OCI-LY3 (cell line): ENCODE data around the gene MLLT10.

Source experiments
- EZH2phosphoT487 ChIP-seq: fragments of 200-600 bp; shearing (Covaris generic); IDR thresholded peaks from 2 replicates; pipeline ENCODE4 v1.6.1; 2018; ENCODE audit warnings: antibody characterized with exemption, mixed run types, low read depth
- TF ChIP-seq, protein P1 (sequence below): fragments of 200-600, 300-600 bp; sonication (generic); IDR thresholded peaks from 2 replicates; pipeline ENCODE4 v1.5.1; 2014; ENCODE audit warnings: antibody characterized with exemption, low read length, low read depth

- TF ChIP-seq, protein P1, sequence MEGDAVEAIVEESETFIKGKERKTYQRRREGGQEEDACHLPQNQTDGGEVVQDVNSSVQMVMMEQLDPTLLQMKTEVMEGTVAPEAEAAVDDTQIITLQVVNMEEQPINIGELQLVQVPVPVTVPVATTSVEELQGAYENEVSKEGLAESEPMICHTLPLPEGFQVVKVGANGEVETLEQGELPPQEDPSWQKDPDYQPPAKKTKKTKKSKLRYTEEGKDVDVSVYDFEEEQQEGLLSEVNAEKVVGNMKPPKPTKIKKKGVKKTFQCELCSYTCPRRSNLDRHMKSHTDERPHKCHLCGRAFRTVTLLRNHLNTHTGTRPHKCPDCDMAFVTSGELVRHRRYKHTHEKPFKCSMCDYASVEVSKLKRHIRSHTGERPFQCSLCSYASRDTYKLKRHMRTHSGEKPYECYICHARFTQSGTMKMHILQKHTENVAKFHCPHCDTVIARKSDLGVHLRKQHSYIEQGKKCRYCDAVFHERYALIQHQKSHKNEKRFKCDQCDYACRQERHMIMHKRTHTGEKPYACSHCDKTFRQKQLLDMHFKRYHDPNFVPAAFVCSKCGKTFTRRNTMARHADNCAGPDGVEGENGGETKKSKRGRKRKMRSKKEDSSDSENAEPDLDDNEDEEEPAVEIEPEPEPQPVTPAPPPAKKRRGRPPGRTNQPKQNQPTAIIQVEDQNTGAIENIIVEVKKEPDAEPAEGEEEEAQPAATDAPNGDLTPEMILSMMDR: no peak
- no peak for TF ChIP-seq EZH2phosphoT487
These were observed 24.4 kb upstream of the MLLT10 start for GRCh38 chr10:21509341-21510240.
